Stimulated activated CD8-positive, alpha-beta memory T cell treated with anti-CD3 and anti-CD28 coated beads, Interleukin-12 subunit alpha, Interleukin-12 subunit beta, amount 100 ng/mL, for 24 hours (primary cell): ENCODE measurements around the gene ZSCAN22.
"Not testable (repeated sequence)": the region's sequence is repeated elsewhere in the genome, so short reads cannot be mapped to it uniquely, and the experiment has no call there.

ENCODE experiments used
- DNase-seq: peaks from one replicate; pipeline ENCODE4 v3.0.0-alpha.2; 2020; ENCODE audit errors: extremely low read depth

The ZSCAN22 gene

GRCh38 chr19:58374200-58374599 lies 47.4 kb downstream of the ZSCAN22 start:
- no peak for DNase-seq

DNA sequence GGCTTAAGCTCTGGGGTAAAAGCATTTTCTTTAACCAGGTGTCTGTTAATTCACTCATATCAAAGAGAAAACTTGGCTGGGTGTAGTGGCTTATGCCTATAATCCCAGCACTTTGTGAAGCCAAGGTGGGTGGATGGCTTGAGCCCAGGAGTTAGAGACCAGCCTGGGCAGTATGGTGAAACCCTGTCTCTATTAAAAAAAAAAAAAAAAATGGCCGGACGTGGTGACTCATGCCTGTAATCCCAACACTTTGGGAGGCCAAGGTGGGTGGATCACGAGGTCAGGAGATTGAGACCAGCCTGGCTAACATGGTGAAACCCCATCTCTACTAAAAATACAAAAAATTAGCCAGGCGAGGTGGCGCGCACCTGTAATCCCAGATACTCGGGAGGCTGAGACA lies 49.9 kb downstream of the ZSCAN22 start:
- not testable (repeated sequence) for DNase-seq

- no peak for DNase-seq
These were observed 52.5 kb downstream of the ZSCAN22 start for GRCh38 chr19:58379246-58379645.

DNA sequence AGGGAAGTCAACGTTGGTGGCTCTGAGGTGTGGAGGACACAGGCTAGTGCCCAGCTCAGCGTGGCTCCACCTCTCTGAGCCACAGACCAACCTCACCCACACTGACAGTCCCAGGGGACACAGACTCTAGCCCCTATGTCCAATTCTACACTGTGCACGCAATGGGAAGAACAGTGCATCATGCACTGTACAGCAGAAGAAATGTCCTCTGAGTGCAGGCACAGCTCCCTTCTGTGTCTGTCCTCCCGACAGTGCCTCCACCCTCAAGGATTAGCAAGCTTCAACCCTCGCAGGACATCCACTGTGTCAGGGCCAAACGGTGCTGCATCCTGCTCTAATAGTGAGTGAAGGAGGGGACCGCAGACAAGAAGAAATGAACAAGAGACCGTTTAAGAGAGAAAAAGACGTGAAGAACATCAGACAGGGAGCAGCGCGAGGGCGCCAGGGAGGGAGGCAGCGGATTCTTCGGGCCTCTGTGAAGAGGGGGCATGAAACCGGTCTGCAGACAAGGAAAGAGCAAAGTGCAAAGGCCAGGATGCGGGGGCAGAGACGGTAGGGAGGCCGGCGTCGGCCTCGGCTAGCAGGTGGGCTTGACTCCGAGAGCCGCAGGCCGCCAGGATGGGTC lies 53.4 kb downstream of the ZSCAN22 start:
- no peak for DNase-seq

GRCh38 chr19:58380662-58381459 lies 54.1 kb downstream of the ZSCAN22 start, which contains the start of gene ZNF837:
ZNF837 (minus strand) TSS chr19:58381030; CDS start chr19:58369332, 11,698 bp downstream.
- peak; percentile 94 for DNase-seq

DNA sequence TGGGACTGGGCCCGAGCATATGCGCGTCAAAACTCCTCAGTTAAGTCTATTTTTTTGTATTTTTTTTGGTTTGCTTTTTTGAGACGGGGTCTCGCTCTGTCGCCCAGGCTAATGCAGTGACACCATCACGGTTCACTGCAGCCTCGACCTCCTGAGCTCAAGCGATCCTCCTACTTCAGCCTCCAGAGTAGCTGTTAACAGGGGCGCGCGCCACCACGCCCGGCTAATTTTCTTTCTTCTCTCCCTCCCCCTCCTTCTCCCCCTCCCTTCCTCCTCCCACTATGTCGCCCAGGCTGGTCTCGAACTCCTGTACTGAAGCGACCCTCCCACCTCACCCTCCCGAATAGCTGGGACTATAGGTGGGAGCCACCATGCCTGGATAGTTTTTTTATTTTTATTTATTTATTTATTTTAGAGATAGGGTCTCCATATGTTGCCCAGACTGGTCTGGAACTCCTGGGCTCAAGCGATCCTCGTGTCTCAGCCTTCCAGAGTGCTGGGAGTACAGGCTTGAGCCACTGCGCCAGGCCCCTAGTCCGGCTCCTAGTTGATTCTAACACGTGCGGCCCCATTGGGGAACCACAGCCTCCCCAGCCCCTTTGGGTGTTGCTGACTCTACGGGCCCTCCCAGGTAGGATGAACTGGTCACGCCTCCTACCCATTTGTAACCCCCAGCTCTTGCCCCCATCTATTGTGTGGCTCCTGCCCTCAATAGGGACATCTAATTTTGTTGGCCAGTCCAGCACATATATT lies 54.8 kb downstream of the ZSCAN22 start:
- DNase-seq = no peak

GRCh38 chr19:58382997-58383603 lies 56.3 kb downstream of the ZSCAN22 start:
- DNase-seq = no peak

GRCh38 chr19:58385313-58385890 lies 58.6 kb downstream of the ZSCAN22 start:
- no peak for DNase-seq

GRCh38 chr19:58385891-58386575 lies 59.2 kb downstream of the ZSCAN22 start:
- no peak for DNase-seq

DNA sequence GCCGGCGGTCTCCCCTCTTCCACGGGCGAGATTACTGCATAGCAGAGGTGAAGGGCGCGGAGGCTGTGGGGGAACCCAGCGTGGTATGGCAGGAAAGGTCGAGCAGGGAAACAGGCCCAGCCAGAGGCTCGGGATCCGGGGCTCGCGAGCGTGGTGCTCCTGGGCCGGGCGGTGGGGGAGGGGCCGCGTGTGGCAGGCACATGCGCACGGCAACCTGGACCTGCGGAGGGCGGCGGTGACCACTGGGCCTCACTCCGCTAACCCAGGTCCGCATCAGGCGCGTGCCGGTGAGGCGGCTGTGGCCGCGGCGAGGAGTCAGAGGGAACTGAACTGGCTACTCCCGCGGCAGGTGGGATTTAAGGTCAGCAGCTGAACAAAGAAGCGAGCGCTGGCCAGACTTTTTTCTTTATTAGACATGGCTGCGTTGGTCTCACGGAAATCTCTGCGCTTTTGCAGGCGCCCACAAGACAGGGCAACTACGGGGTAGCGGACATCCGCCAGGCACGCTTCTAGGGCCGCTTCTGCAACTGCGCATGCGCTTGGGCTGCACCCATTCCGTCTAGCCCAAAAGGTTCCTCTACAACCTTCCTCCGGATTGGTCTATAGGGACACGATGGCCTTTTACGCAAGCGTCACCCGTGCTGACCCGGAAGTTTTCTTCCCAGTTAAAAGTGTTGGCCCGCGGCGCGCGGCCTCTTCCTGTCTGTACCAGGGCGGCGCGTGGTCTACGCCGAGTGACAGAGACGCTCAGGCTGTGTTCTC lies 60.0 kb downstream of the ZSCAN22 start, which contains the start of gene RPS5:
Gene RPS5 (plus strand): TSS at position 694 of the 762 bp plus-strand sequence. CDS start 869 bp downstream, outside the sequence.
- peak; percentile 84 for DNase-seq

- no peak for DNase-seq
These were observed 60.8 kb downstream of the ZSCAN22 start for GRCh38 chr19:58387338-58388174.

- no peak for DNase-seq
These were observed 61.4 kb downstream of the ZSCAN22 start for GRCh38 chr19:58388175-58388526.
